HepG2 (cell line): ENCODE data around the gene CRYZL1. TPM values are rescaled to one million over a fixed set of nuclear protein-coding genes. Genes with fewer than 3 reads are reported as not detected.
A peak's percentile ranks its signal among the peaks of the same experiment; 100 is the strongest.

Source experiments
- ATAD3A ChIP-seq: sonication (generic); formaldehyde crosslinking; IDR thresholded peaks from 2 replicates; pipeline ENCODE4 v1.4.0; 2020; ENCODE audit warnings: missing genetic modification reagents
- MEIS2 ChIP-seq: sonication (generic); formaldehyde crosslinking; IDR thresholded peaks from 2 replicates; pipeline ENCODE4 v1.9.0; 2021; ENCODE audit warnings: mild to moderate bottlenecking, missing genetic modification reagents
- MTF1 ChIP-seq: sonication (generic); formaldehyde crosslinking; IDR thresholded peaks from 2 replicates; pipeline ENCODE4 v1.5.0; 2020; ENCODE audit warnings: missing genetic modification reagents
- MYC ChIP-seq: sonication (generic); formaldehyde crosslinking; IDR thresholded peaks from 2 replicates; pipeline ENCODE4 v1.9.0; 2021; ENCODE audit warnings: missing genetic modification reagents, borderline replicate concordance
- PRDM10 ChIP-seq: sonication (generic); formaldehyde crosslinking; IDR thresholded peaks from 2 replicates; pipeline ENCODE4 v1.4.0; 2020; ENCODE audit warnings: low read depth, missing genetic modification reagents
- TBX2 ChIP-seq: sonication (generic); formaldehyde crosslinking; IDR thresholded peaks from 2 replicates; pipeline ENCODE4 v1.5.0; 2020; ENCODE audit warnings: missing genetic modification reagents, mild to moderate bottlenecking, borderline replicate concordance
- TCF12 ChIP-seq, 2 experiments: fragments of 450-650 bp in 1 of 2; sonication (generic) in 1 of 2; formaldehyde crosslinking in 1 of 2; IDR thresholded peaks; 2 replicates each; pipeline versions ENCODE4 v1.6.1 to v1.8.0; 2017 to 2022; ENCODE audit warnings: antibody characterized with exemption in 1 of 2, mild to moderate bottlenecking in 1 of 2, missing genetic modification reagents in 1 of 2, moderate library complexity in 1 of 2
- THAP11 ChIP-seq: IDR thresholded peaks from 2 replicates; pipeline ENCODE4 v1.6.1; 2016; ENCODE audit warnings: missing biosample characterization, missing genetic modification reagents
- ZNF180 ChIP-seq: sonication (generic); formaldehyde crosslinking; IDR thresholded peaks from 2 replicates; pipeline ENCODE4 v1.4.0; 2020; ENCODE audit warnings: low read depth, missing genetic modification reagents, borderline replicate concordance
- ZNF616 ChIP-seq: sonication (generic); formaldehyde crosslinking; IDR thresholded peaks from 2 replicates; pipeline ENCODE4 v1.5.0; 2020; ENCODE audit warnings: low read depth, mild to moderate bottlenecking, missing genetic modification reagents
- ZNF687 ChIP-seq: sonication (generic); formaldehyde crosslinking; IDR thresholded peaks from 2 replicates; pipeline ENCODE4 v1.5.1; 2020; ENCODE audit warnings: mild to moderate bottlenecking, missing genetic modification reagents, moderate library complexity
- ZNF839 ChIP-seq: sonication (generic); formaldehyde crosslinking; IDR thresholded peaks from 2 replicates; pipeline ENCODE4 v1.4.0; 2020; ENCODE audit warnings: missing genetic modification reagents, mild to moderate bottlenecking, borderline replicate concordance
- ZNF891 ChIP-seq: sonication (generic); formaldehyde crosslinking; IDR thresholded peaks from 2 replicates; pipeline ENCODE4 v1.5.0; 2020; ENCODE audit warnings: mild to moderate bottlenecking, missing genetic modification reagents
- polyA plus RNA-seq, 8 experiments: library from polyadenylated mRNA; depleted of rRNA in 3 of 8; stranded (reverse) in 7 of 8; unstranded in 1 of 8; fragments of >200 nt; fragmentation: Illumina TruSeq in 4 of 8; extraction: Trizol in 4 of 8; gene quantifications; 2 replicates each; pipeline versions ENCODE4 v1.2.1 to v1.2.3, GENCODE V29; 2011 to 2016; ENCODE audit warnings: low read depth in 4 of 8, missing spikeins in 1 of 8, mixed read lengths in 1 of 8; ENCODE audit not compliant: insufficient read depth in 1 of 8
- total RNA-seq, 5 experiments: library from RNA; depleted of rRNA; stranded (reverse); fragments of >200 nt; fragmentation: Illumina TruSeq; extraction: Trizol; gene quantifications; 2 replicates each; pipeline ENCODE4 v1.2.3, GENCODE V29; 2016; ENCODE audit warnings: low read depth in 1 of 5
- TF ChIP-seq, protein P1 (sequence below): sonication (generic); formaldehyde crosslinking; IDR thresholded peaks from 2 replicates; pipeline ENCODE4 v1.4.0; 2020; ENCODE audit warnings: mild to moderate bottlenecking, low read depth, missing genetic modification reagents
- TF ChIP-seq, protein P2 (sequence below): sonication (generic); formaldehyde crosslinking; IDR thresholded peaks from 2 replicates; pipeline ENCODE4 v1.4.0; 2020; ENCODE audit warnings: missing genetic modification reagents, borderline replicate concordance

The CRYZL1 gene
- total and polyA plus RNA-seq, 2 of the 13 experiments (the other 11 are each of a cell fraction or from before 2014, with no cell fraction given): 20.3 to 27.7 TPM

DNA sequence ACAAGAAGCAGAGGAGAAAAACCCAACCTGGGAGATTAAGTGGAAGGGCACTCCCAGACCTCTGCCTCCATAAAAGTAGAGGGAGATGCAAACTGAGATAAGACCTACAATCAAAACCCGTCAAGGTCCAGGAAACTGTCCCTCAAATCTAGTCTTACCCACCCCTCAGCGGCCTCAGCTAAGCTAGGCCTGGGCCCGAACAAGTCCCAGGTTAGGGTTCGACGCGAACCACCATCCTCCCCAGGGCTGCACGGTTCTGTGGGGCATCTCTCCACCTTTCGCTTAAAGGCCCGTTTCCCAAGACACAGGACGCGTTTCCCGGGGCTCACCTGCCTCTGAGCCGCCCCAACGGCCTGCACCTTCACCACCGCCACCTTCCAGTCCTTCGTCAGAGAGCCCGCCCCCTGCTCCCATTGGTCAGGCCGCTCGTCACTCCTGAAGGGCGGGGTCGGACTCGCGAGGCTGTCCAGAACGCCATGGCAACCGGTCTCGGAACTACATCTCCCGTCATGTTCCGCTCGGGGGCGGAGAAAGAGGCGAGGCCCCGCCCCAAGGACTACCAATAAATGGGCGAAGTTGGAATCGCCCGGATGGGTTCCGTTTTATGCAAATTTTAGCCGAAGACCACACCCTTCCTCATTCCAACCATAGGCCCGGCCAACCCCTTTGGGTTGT is at the start of gene CRYZL1 (continued):
- TF ChIP-seq ZNF687 (CRISPR knock-in tag) (peak; percentile 80), ZNF891 (CRISPR knock-in tag) (peak; percentile 89), MYC (peak; percentile 59), ZNF616 (0 out of 2 replicates have a peak, but pooled peaks have one; percentile 36), PRDM10 (CRISPR knock-in tag) (peak; percentile 96), MEIS2 (CRISPR knock-in tag) (peak; percentile 27; the same call in 1 of the 2 replicates), TCF12 (IDR thresholded peaks at IDR 0.05) (no peak), TCF12 (CRISPR knock-in tag; IDR thresholded peaks at IDR 0.05) (peak; percentile 28; the same call in 1 of the 2 replicates), ZNF180 (CRISPR knock-in tag) (no peak), MTF1 (CRISPR knock-in tag) (no peak), THAP11 (peak; percentile 98), ZNF839 (no peak), ATAD3A (CRISPR knock-in tag) (no peak), TBX2 (CRISPR knock-in tag) (peak; percentile 27; the same call in 1 of the 2 replicates)
- TF ChIP-seq, protein P1, sequence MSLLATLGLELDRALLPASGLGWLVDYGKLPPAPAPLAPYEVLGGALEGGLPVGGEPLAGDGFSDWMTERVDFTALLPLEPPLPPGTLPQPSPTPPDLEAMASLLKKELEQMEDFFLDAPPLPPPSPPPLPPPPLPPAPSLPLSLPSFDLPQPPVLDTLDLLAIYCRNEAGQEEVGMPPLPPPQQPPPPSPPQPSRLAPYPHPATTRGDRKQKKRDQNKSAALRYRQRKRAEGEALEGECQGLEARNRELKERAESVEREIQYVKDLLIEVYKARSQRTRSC (CRISPR knock-in tag): peak; percentile 76; the same call in 1 of the 2 replicates
- TF ChIP-seq, protein P2, sequence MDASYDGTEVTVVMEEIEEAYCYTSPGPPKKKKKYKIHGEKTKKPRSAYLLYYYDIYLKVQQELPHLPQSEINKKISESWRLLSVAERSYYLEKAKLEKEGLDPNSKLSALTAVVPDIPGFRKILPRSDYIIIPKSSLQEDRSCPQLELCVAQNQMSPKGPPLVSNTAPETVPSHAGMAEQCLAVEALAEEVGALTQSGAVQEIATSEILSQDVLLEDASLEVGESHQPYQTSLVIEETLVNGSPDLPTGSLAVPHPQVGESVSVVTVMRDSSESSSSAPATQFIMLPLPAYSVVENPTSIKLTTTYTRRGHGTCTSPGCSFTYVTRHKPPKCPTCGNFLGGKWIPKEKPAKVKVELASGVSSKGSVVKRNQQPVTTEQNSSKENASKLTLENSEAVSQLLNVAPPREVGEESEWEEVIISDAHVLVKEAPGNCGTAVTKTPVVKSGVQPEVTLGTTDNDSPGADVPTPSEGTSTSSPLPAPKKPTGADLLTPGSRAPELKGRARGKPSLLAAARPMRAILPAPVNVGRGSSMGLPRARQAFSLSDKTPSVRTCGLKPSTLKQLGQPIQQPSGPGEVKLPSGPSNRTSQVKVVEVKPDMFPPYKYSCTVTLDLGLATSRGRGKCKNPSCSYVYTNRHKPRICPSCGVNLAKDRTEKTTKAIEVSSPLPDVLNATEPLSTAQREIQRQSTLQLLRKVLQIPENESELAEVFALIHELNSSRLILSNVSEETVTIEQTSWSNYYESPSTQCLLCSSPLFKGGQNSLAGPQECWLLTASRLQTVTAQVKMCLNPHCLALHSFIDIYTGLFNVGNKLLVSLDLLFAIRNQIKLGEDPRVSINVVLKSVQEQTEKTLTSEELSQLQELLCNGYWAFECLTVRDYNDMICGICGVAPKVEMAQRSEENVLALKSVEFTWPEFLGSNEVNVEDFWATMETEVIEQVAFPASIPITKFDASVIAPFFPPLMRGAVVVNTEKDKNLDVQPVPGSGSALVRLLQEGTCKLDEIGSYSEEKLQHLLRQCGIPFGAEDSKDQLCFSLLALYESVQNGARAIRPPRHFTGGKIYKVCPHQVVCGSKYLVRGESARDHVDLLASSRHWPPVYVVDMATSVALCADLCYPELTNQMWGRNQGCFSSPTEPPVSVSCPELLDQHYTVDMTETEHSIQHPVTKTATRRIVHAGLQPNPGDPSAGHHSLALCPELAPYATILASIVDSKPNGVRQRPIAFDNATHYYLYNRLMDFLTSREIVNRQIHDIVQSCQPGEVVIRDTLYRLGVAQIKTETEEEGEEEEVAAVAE (CRISPR knock-in tag): peak; percentile 38; the same call in 1 of the 2 replicates
